H9 (cell line): Measurements from ENCODE around the gene TENM4. TPM values are rescaled to one million over a fixed set of nuclear protein-coding genes. Genes with fewer than 3 reads are reported as not detected.

Experiments
- DNase-seq: peaks from one replicate; pipeline ENCODE4 v3.0.0-alpha.2; 2017
- H2AFZ ChIP-seq: one replicate; pipeline ENCODE4 v1.6.1; 2013; ENCODE audit warnings: mild to moderate bottlenecking, low read length, control low read depth, moderate library complexity
- H2AK5ac ChIP-seq: 2 replicates; pipeline ENCODE4 v1.6.1; 2013; ENCODE audit warnings: low read length, control low read depth, mixed read lengths; ENCODE audit not compliant: insufficient read length
- H2BK120ac ChIP-seq: one replicate; pipeline ENCODE4 v1.6.1; 2013; ENCODE audit warnings: low read depth, mild to moderate bottlenecking, low read length, control low read depth, inconsistent platforms; ENCODE audit not compliant: poor library complexity, severe bottlenecking
- H2BK12ac ChIP-seq: 2 replicates; pipeline ENCODE4 v1.6.1; 2013; ENCODE audit warnings: low read length, control low read depth, mixed read lengths, low read depth; ENCODE audit not compliant: insufficient read length
- H2BK15ac ChIP-seq: 2 replicates; pipeline ENCODE4 v1.6.1; 2013; ENCODE audit warnings: low read depth, low read length, control low read depth
- H2BK20ac ChIP-seq: one replicate; pipeline ENCODE4 v1.6.1; 2013; ENCODE audit warnings: low read depth, mild to moderate bottlenecking, low read length, control low read depth, inconsistent platforms; ENCODE audit not compliant: poor library complexity, severe bottlenecking
- H2BK5ac ChIP-seq: 2 replicates; pipeline ENCODE4 v1.6.1; 2013; ENCODE audit warnings: low read length, control low read depth, mixed read lengths; ENCODE audit not compliant: insufficient read length
- H3K14ac ChIP-seq: 2 replicates; pipeline ENCODE4 v1.6.1; 2013; ENCODE audit warnings: low read length, control low read depth; ENCODE audit not compliant: insufficient read depth
- H3K18ac ChIP-seq: 2 replicates; pipeline ENCODE4 v1.6.1; 2013; ENCODE audit warnings: low read depth, mild to moderate bottlenecking, mixed read lengths, low read length, control low read depth; ENCODE audit not compliant: insufficient read length
- H3K23ac ChIP-seq: 2 replicates; pipeline ENCODE4 v1.6.1; 2013; ENCODE audit warnings: low read length, control low read depth, mixed read lengths, low read depth; ENCODE audit not compliant: insufficient read length
- H3K23me2 ChIP-seq: 2 replicates; pipeline ENCODE4 v1.6.1; 2013; ENCODE audit warnings: low read depth, mild to moderate bottlenecking, mixed read lengths, low read length, control low read depth; ENCODE audit not compliant: insufficient read length, poor library complexity, severe bottlenecking
- H3K27ac ChIP-seq: 2 replicates; pipeline ENCODE4 v1.5.1; 2013; ENCODE audit warnings: low read length, control low read depth, mixed read lengths, low read depth; ENCODE audit not compliant: insufficient read length
- H3K27me3 ChIP-seq: 2 replicates; pipeline ENCODE4 v1.6.1; 2013; ENCODE audit warnings: low read length, control low read depth, inconsistent platforms; ENCODE audit not compliant: insufficient read depth
- H3K4ac ChIP-seq: 2 replicates; pipeline ENCODE4 v1.6.1; 2013; ENCODE audit warnings: low read depth, mild to moderate bottlenecking, control low read depth, inconsistent platforms, low read length, moderate library complexity
- H3K4me1 ChIP-seq: 2 replicates; pipeline ENCODE4 v1.6.1; 2013; ENCODE audit warnings: low read length, control low read depth, inconsistent platforms; ENCODE audit not compliant: insufficient read depth
- H3K4me2 ChIP-seq: 2 replicates; pipeline ENCODE4 v1.6.1; 2013; ENCODE audit warnings: low read length, control low read depth, mixed read lengths; ENCODE audit not compliant: insufficient read length, insufficient read depth
- H3K56ac ChIP-seq: 2 replicates; pipeline ENCODE4 v1.6.1; 2013; ENCODE audit warnings: low read depth, mild to moderate bottlenecking, mixed read lengths, low read length, control low read depth; ENCODE audit not compliant: insufficient read length
- H3K79me1 ChIP-seq: 2 replicates; pipeline ENCODE4 v1.6.1; 2013; ENCODE audit warnings: low read depth, mild to moderate bottlenecking, moderate library complexity, low read length, control low read depth, inconsistent platforms; ENCODE audit not compliant: insufficient read depth, poor library complexity, severe bottlenecking
- H3K79me2 ChIP-seq: 2 replicates; pipeline ENCODE4 v1.6.1; 2013; ENCODE audit warnings: low read length, control low read depth, inconsistent platforms; ENCODE audit not compliant: insufficient read depth
- H3K9ac ChIP-seq: 2 replicates; pipeline ENCODE4 v1.6.1; 2013; ENCODE audit warnings: low read length, control low read depth, mixed read lengths; ENCODE audit not compliant: insufficient read length; ENCODE audit errors: extremely low read depth
- H3K9me3 ChIP-seq: one replicate; pipeline ENCODE4 v1.6.1; 2013; ENCODE audit warnings: low read depth, low read length, inconsistent platforms; ENCODE audit not compliant: control insufficient read depth
- H3T11ph ChIP-seq: one replicate; pipeline ENCODE4 v1.6.1; 2013; ENCODE audit warnings: mild to moderate bottlenecking, low read length, control low read depth, inconsistent platforms
- H4K20me1 ChIP-seq: one replicate; pipeline ENCODE4 v1.6.1; 2013; ENCODE audit not compliant: control insufficient read depth, insufficient read length, insufficient read depth
- H4K5ac ChIP-seq: 2 replicates; pipeline ENCODE4 v1.6.1; 2013; ENCODE audit warnings: low read depth, mild to moderate bottlenecking, mixed read lengths, low read length, control low read depth; ENCODE audit not compliant: insufficient read length
- H4K8ac ChIP-seq: replicated peaks from 2 replicates; pipeline ENCODE4 v1.6.1; 2013; ENCODE audit warnings: low read length, control low read depth, mixed read lengths, low read depth; ENCODE audit not compliant: insufficient read length
- H4K91ac ChIP-seq: 2 replicates; pipeline ENCODE4 v1.6.1; 2013; ENCODE audit warnings: low read depth, mild to moderate bottlenecking, moderate library complexity, mixed read lengths, low read length, control low read depth; ENCODE audit not compliant: insufficient read length
- H3K27ac Mint-ChIP-seq, 3 experiments: 2 replicates in 2 of 3; 3 replicates in 1 of 3; pipeline ENCODE4 v1.8.0; 2020 to 2021; ENCODE audit warnings: mixed read lengths in 3 of 3, mild to moderate bottlenecking in 1 of 3, moderate library complexity in 1 of 3
- H3K27me3 Mint-ChIP-seq: 2 replicates; pipeline ENCODE4 v1.8.0; 2021; ENCODE audit warnings: low read depth, mild to moderate bottlenecking, moderate library complexity, mixed read lengths
- H3K36me3 Mint-ChIP-seq, 3 experiments: 2 replicates in 2 of 3; 3 replicates in 1 of 3; pipeline ENCODE4 v1.8.0; 2020 to 2021; ENCODE audit warnings: low read depth in 3 of 3, mixed read lengths in 3 of 3; ENCODE audit not compliant: insufficient read depth in 1 of 3
- H3K4me1 Mint-ChIP-seq, 2 experiments: 2 replicates each; pipeline ENCODE4 v1.8.0; 2020; ENCODE audit warnings: mixed read lengths in 2 of 2
- H3K4me3 Mint-ChIP-seq, 2 experiments: 2 replicates in 1 of 2; 3 replicates in 1 of 2; pipeline ENCODE4 v1.8.0; 2020 to 2021; ENCODE audit warnings: mild to moderate bottlenecking in 2 of 2, mixed read lengths in 2 of 2, moderate library complexity in 1 of 2
- H3K9me3 Mint-ChIP-seq, 2 experiments: 2 replicates in 1 of 2; 3 replicates in 1 of 2; pipeline ENCODE4 v1.8.0; 2020; ENCODE audit warnings: mild to moderate bottlenecking in 2 of 2, mixed read lengths in 2 of 2, moderate library complexity in 1 of 2
- total RNA-seq: library from RNA; stranded (reverse); gene quantifications from 2 replicates; pipeline ENCODE4 v1.2.1, GENCODE V29; 2021
- TF ChIP-seq, protein P1 (sequence below): fragments of 200-600 bp; sonication (generic); conservative IDR thresholded peaks from 3 replicates; pipeline ENCODE4 v1.8.0; 2021; ENCODE audit warnings: antibody characterized with exemption, mild to moderate bottlenecking

The TENM4 gene
- total RNA-seq, 1 experiment from 2014 or later: 4.6 TPM

DNA sequence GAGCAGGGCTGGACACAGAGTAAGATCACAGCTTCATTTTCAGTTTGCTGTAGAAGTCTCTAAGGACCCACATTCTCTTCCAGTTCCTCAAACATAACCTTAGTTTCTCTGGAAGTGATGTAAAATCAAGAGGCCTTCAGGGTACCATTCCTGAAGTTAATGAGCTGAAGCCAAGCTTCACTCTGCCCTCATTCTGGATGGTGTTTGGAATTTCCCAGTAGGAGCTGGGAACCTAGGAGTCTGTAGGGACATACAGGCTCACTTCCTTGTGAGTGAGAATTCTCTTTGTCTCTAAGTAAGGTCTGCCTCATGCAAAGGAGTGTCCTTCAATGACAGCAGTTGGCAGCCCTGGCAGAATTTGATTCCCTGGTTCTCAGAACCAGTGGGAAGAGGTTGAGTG, 723.8 kb downstream of the TENM4 start:
- H3K27me3 ChIP-seq: no peaks in the 10 kb centered on the region
- peaks cover 2 to 14% of the 10 kb centered on the region in 2 experiments for H3K4me1 Mint-ChIP-seq
- no peak overlapping the region for H2BK20ac ChIP-seq
- H4K8ac ChIP-seq: no peak overlapping the region
- H3K9me3 Mint-ChIP-seq: no peaks in the 10 kb centered on the region
- H3K27ac Mint-ChIP-seq: no peak overlapping the region
- no peaks in the 10 kb centered on the region for H3K9me3 ChIP-seq
- H3K4me3 Mint-ChIP-seq: no peak overlapping the region
- H4K5ac ChIP-seq: no peak overlapping the region
- no peak overlapping the region for H3K18ac ChIP-seq
- no peak overlapping the region for H2AK5ac ChIP-seq
- H3K79me2 ChIP-seq: no peaks in the 10 kb centered on the region
- no peak overlapping the region for H3K4ac ChIP-seq
- H3K79me1 ChIP-seq: no peaks in the 10 kb centered on the region
- H2BK12ac ChIP-seq: no peak overlapping the region
- DNase-seq: no peak
- no peak overlapping the region for H4K91ac ChIP-seq
- H3K4me1 ChIP-seq: no peaks in the 10 kb centered on the region
- H3K4me2 ChIP-seq: no peak overlapping the region
- H3K36me3 Mint-ChIP-seq: no peaks in the 10 kb centered on the region
- H3K23me2 ChIP-seq: no peaks in the 10 kb centered on the region
- H2BK5ac ChIP-seq: no peak overlapping the region
- H2AFZ ChIP-seq: no peak overlapping the region
- H3K56ac ChIP-seq: no peak overlapping the region
- no peak overlapping the region for H3K9ac ChIP-seq
- H3K27me3 Mint-ChIP-seq: no peaks in the 10 kb centered on the region; the same call in 1 of the 2 replicates
- no peak overlapping the region for H3T11ph ChIP-seq
- H4K20me1 ChIP-seq: no peaks in the 10 kb centered on the region
- H3K27ac ChIP-seq: no peak overlapping the region
- H2BK120ac ChIP-seq: no peak overlapping the region
- no peak overlapping the region for H3K14ac ChIP-seq
- TF ChIP-seq, protein P1, sequence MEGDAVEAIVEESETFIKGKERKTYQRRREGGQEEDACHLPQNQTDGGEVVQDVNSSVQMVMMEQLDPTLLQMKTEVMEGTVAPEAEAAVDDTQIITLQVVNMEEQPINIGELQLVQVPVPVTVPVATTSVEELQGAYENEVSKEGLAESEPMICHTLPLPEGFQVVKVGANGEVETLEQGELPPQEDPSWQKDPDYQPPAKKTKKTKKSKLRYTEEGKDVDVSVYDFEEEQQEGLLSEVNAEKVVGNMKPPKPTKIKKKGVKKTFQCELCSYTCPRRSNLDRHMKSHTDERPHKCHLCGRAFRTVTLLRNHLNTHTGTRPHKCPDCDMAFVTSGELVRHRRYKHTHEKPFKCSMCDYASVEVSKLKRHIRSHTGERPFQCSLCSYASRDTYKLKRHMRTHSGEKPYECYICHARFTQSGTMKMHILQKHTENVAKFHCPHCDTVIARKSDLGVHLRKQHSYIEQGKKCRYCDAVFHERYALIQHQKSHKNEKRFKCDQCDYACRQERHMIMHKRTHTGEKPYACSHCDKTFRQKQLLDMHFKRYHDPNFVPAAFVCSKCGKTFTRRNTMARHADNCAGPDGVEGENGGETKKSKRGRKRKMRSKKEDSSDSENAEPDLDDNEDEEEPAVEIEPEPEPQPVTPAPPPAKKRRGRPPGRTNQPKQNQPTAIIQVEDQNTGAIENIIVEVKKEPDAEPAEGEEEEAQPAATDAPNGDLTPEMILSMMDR: no peak
- H2BK15ac ChIP-seq: no peak overlapping the region
- no peak overlapping the region for H3K23ac ChIP-seq
